ENCODE data around the gene AQP1.

The AQP1 gene

GRCh38 chr7:30877993-30878392 lies 33.7 kb upstream of the AQP1 start:
- ATAC-seq, result no peak
- TF ChIP-seq CSDC2 (CRISPR knock-in tag; IDR thresholded peaks at IDR 0.05), result no peak
- no peak for TF ChIP-seq ARNTL (CRISPR knock-in tag; IDR thresholded peaks at IDR 0.05; ENCODE audit: borderline replicate concordance, low read depth)
- no peak for TF ChIP-seq ZNF8 (CRISPR knock-in tag; IDR thresholded peaks at IDR 0.05)
- TF ChIP-seq ISL1 (CRISPR knock-in tag; IDR thresholded peaks at IDR 0.05), result no peak
- no peak for TF ChIP-seq PATZ1 (CRISPR knock-in tag; IDR thresholded peaks at IDR 0.05; ENCODE audit: borderline replicate concordance)

- TF ChIP-seq ZNF70 (CRISPR knock-in tag; IDR thresholded peaks at IDR 0.05), result no peak
- TF ChIP-seq GLIS3 (CRISPR knock-in tag; IDR thresholded peaks at IDR 0.05), result no peak
- TF ChIP-seq OSR1 (CRISPR knock-in tag; IDR thresholded peaks at IDR 0.05), result no peak
- TF ChIP-seq ZNF565 (CRISPR knock-in tag; conservative IDR thresholded peaks at IDR 0.05; ENCODE audit: low read depth), result no peak
- no peak for TF ChIP-seq ESRRG (CRISPR knock-in tag; IDR thresholded peaks at IDR 0.05)
- no peak for TF ChIP-seq BACH2 (CRISPR knock-in tag; IDR thresholded peaks at IDR 0.05; ENCODE audit: borderline replicate concordance)
- no peak for TF ChIP-seq TCF4 (CRISPR knock-in tag; IDR thresholded peaks at IDR 0.05; ENCODE audit: borderline replicate concordance)
- no peak for TF ChIP-seq RARB (CRISPR knock-in tag; IDR thresholded peaks at IDR 0.05)
- TF ChIP-seq CSDC2 (CRISPR knock-in tag; IDR thresholded peaks at IDR 0.05), result no peak
- TF ChIP-seq ZFP3 (CRISPR knock-in tag; IDR thresholded peaks at IDR 0.05), result no peak
- TF ChIP-seq SNAI2 (CRISPR knock-in tag; IDR thresholded peaks at IDR 0.05), result no peak
- no peak for TF ChIP-seq PPARA (CRISPR knock-in tag; IDR thresholded peaks at IDR 0.05; ENCODE audit: borderline replicate concordance)
- TF ChIP-seq ZFP30 (CRISPR knock-in tag; IDR thresholded peaks at IDR 0.05), result no peak
- TF ChIP-seq ISL1 (CRISPR knock-in tag; IDR thresholded peaks at IDR 0.05), result no peak
- no peak for TF ChIP-seq CSRNP3 (CRISPR knock-in tag; IDR thresholded peaks at IDR 0.05)
- TF ChIP-seq PATZ1 (CRISPR knock-in tag; IDR thresholded peaks at IDR 0.05; ENCODE audit: borderline replicate concordance), result no peak
- no peak for TF ChIP-seq TSHZ2 (CRISPR knock-in tag; IDR thresholded peaks at IDR 0.05)
- TF ChIP-seq ZNF8 (CRISPR knock-in tag; IDR thresholded peaks at IDR 0.05), result no peak
- no peak for TF ChIP-seq CREB5 (CRISPR knock-in tag; IDR thresholded peaks at IDR 0.05; ENCODE audit: low read depth)
- TF ChIP-seq POU6F1 (CRISPR knock-in tag; IDR thresholded peaks at IDR 0.05; ENCODE audit: borderline replicate concordance, low read depth), result no peak
- no peak for ATAC-seq
Observed at GRCh38 chr7:30879139-30880124, 32.2 kb upstream of the AQP1 start.
